Effector memory CD4-positive, alpha-beta T cell (primary cell): ENCODE data around the gene PADI2.
A peak's percentile ranks its signal among the peaks of the same experiment; 100 is the strongest.

Experiments
- DNase-seq, 3 donors: peaks; one replicate each; pipeline ENCODE4 v3.0.0-alpha.2; 2020
- H3K27ac ChIP-seq: 2 replicates; pipeline ENCODE4 v1.7.0; 2013; ENCODE audit warnings: mild to moderate bottlenecking, low read length, moderate library complexity; ENCODE audit not compliant: insufficient read depth, poor library complexity, severe bottlenecking
- H3K27me3 ChIP-seq: replicated peaks from 2 replicates; pipeline ENCODE4 v1.7.0; 2013; ENCODE audit warnings: mild to moderate bottlenecking, low read length; ENCODE audit not compliant: insufficient read depth, control insufficient read depth, poor library complexity, severe bottlenecking
- H3K36me3 ChIP-seq: 2 replicates; pipeline ENCODE4 v1.7.0; 2013; ENCODE audit warnings: mild to moderate bottlenecking, low read length, moderate library complexity; ENCODE audit not compliant: control insufficient read depth, insufficient read depth
- H3K4me1 ChIP-seq: 2 replicates; pipeline ENCODE4 v1.7.0; 2013; ENCODE audit warnings: low read length, mild to moderate bottlenecking; ENCODE audit not compliant: control insufficient read depth, insufficient read depth, poor library complexity, severe bottlenecking
- H3K4me3 ChIP-seq: 2 replicates; pipeline ENCODE4 v1.7.0; 2013; ENCODE audit warnings: low read length, low read depth, mild to moderate bottlenecking; ENCODE audit not compliant: insufficient read depth, poor library complexity, severe bottlenecking
- H3K9me3 ChIP-seq: 2 replicates; pipeline ENCODE4 v1.7.0; 2013; ENCODE audit warnings: mild to moderate bottlenecking, low read length, moderate library complexity; ENCODE audit not compliant: control insufficient read depth

PADI2 gene

GRCh38 chr1:17061486-17061885 is 57.8 kb downstream of the PADI2 start:
- no peak overlapping the region for H3K27ac ChIP-seq
- no peak overlapping the region for H3K4me3 ChIP-seq
- DNase-seq = no peak
- no peaks in the 10 kb centered on the region for H3K36me3 ChIP-seq
- no peaks in the 10 kb centered on the region for H3K4me1 ChIP-seq
- H3K27me3 ChIP-seq = no peaks in the 10 kb centered on the region
- H3K9me3 ChIP-seq = no peaks in the 10 kb centered on the region

DNA sequence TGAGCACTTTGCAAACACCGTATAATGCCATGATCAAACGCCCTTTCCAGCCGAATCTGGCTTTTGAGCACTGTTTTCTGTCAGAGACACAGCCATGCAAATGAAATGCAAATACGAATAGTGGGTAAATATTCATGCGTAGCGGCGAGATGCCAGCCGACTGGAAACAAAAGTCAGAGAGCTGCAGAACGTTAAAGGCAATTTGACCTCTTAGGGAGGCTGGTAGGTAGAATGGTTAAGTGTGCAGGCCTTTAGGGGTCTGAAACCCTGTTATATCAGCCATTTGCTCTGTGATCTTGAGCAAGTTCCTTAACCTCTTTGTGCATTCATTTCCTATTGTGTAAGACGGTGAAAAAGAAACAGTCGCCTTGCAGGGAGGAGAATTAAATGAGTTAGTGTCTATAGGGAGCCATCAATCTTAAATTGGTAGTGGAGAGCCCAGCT is 58.9 kb downstream of the PADI2 start:
- no peaks in the 10 kb centered on the region for H3K9me3 ChIP-seq
- no peaks in the 10 kb centered on the region for H3K27me3 ChIP-seq
- no peaks in the 10 kb centered on the region for H3K36me3 ChIP-seq
- no peak overlapping the region for H3K27ac ChIP-seq
- no peaks in the 10 kb centered on the region for H3K4me1 ChIP-seq
- DNase-seq = no peak
- H3K4me3 ChIP-seq = no peak overlapping the region

- Histone ChIP-seq H3K4me3 (no peak overlapping the region), H3K9me3 (no peaks in the 10 kb centered on the region), H3K4me1 (no peaks in the 10 kb centered on the region), H3K27me3 (no peaks in the 10 kb centered on the region), H3K27ac (no peak overlapping the region), H3K36me3 (no peaks in the 10 kb centered on the region)
- peak in 2 of 3 donors; percentile 12 to 31 for DNase-seq
These were observed 59.6 kb downstream of the PADI2 start for GRCh38 chr1:17059391-17060305.

DNA sequence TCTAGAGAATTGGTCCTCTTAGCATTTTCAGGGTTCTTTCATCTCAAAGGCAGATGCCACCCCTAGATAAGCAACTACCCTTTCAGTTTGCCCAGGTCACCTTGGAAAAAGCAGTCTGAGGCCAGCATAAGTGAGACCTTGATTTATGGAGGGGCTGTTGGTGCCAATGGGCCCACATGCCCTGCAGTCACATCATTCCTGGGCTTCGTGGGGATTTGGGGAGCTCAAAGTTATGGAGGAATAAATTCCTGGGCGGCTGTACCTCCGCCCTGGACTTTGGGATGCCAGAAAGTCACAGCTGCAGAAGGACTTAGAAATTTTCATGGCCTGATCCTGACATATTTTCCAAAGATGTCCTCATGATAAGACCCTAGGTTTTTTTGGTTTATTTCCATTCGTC is 62.7 kb downstream of the PADI2 start:
- Histone ChIP-seq H3K27ac (no peak overlapping the region), H3K36me3 (no peaks in the 10 kb centered on the region), H3K9me3 (no peaks in the 10 kb centered on the region), H3K27me3 (no peaks in the 10 kb centered on the region), H3K4me3 (no peak overlapping the region), H3K4me1 (peaks cover 10% of the 10 kb centered on the region)
- DNase-seq = no peak

- no peaks in the 10 kb centered on the region for H3K9me3 ChIP-seq
- H3K27ac ChIP-seq = no peak overlapping the region
- H3K4me3 ChIP-seq = no peak overlapping the region
- H3K27me3 ChIP-seq = no peaks in the 10 kb centered on the region
- H3K36me3 ChIP-seq = no peaks in the 10 kb centered on the region
- H3K4me1 ChIP-seq = peaks cover 10% of the 10 kb centered on the region
- no peak for DNase-seq
These were observed 63.5 kb downstream of the PADI2 start for GRCh38 chr1:17055801-17056200.

GRCh38 chr1:17053685-17054410 is 65.4 kb downstream of the PADI2 start, which contains the start of gene SDHB:
Gene SDHB, minus strand, starts transcription at chr1:17054032. Its CDS starts 13 bp downstream, at chr1:17054019.
- Histone ChIP-seq H3K36me3 (peaks cover 10% of the 10 kb centered on the region), H3K9me3 (no peaks in the 10 kb centered on the region), H3K27ac (peak within 1 kb of the TSS; percentile 85), H3K4me3 (peak within 1 kb of the TSS; percentile 92), H3K27me3 (no peaks in the 10 kb centered on the region), H3K4me1 (peaks cover 10% of the 10 kb centered on the region)
- DNase-seq = peak; percentile 98 to 99 (median 98)

GRCh38 chr1:17053086-17053684 is 66.1 kb downstream of the PADI2 start:
- no peaks in the 10 kb centered on the region for H3K27me3 ChIP-seq
- no peaks in the 10 kb centered on the region for H3K9me3 ChIP-seq
- peaks cover 10% of the 10 kb centered on the region for H3K4me1 ChIP-seq
- peaks cover 10% of the 10 kb centered on the region for H3K36me3 ChIP-seq
- no peak for DNase-seq
- H3K27ac ChIP-seq = peak overlapping the region; percentile 85
- H3K4me3 ChIP-seq = peak overlapping the region; percentile 92

GRCh38 chr1:17052641-17053040 is 66.6 kb downstream of the PADI2 start:
- Histone ChIP-seq H3K4me3 (no peak overlapping the region), H3K4me1 (peaks cover 10% of the 10 kb centered on the region), H3K36me3 (peaks cover 10% of the 10 kb centered on the region), H3K27me3 (no peaks in the 10 kb centered on the region), H3K9me3 (no peaks in the 10 kb centered on the region), H3K27ac (no peak overlapping the region)
- no peak for DNase-seq

GRCh38 chr1:17052038-17052437 is 67.2 kb downstream of the PADI2 start:
- Histone ChIP-seq H3K27me3 (no peaks in the 10 kb centered on the region), H3K36me3 (peaks cover 10% of the 10 kb centered on the region), H3K4me3 (no peak overlapping the region), H3K4me1 (peaks cover 10% of the 10 kb centered on the region), H3K27ac (no peak overlapping the region), H3K9me3 (no peaks in the 10 kb centered on the region)
- DNase-seq = no peak
